Suprapubic skin (tissue), 4 donors: ENCODE results near the gene MYH16.

Experiments used
- CTCF ChIP-seq, 2 donors: fragments of 200-600 bp in 1 of 2; fragments of 450-650 bp in 1 of 2; sonication (generic) in 1 of 2; IDR thresholded peaks; one replicate each; pipeline ENCODE4 v1.5.1; 2016 to 2019; ENCODE audit warnings: antibody characterized with exemption in 2 of 2, mild to moderate bottlenecking in 1 of 2, moderate library complexity in 1 of 2
- POLR2A ChIP-seq, 2 donors: fragments of 450-650 bp; IDR thresholded peaks; one replicate each; pipeline ENCODE4 v1.6.1; 2017; ENCODE audit warnings: antibody characterized with exemption in 2 of 2, mild to moderate bottlenecking in 2 of 2, moderate library complexity in 2 of 2
- POLR2AphosphoS5 ChIP-seq, 3 donors: sonication (generic); formaldehyde crosslinking; IDR thresholded peaks; one replicate each; pipeline ENCODE4 v1.6.1; 2017; ENCODE audit warnings: antibody characterized with exemption in 3 of 3

DNA sequence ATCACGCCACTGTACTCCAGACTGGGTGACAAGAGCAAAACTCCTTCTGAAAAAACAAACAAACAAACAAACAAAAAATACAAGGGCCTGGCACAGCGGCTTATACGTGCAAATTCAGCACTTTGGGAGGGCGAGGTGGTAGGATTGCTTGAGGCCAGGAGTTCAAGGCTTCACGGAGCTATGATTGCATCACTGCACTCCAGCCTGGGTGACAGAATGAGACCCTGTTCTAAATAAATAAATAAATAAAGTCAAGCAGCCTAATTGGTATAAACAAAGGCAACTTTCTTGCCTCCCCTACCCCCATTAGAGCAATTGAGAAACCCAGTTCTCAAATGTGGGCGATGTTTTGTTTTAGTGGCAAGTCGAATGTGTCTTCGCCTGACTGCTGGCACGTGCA is 38.5 kb upstream of the MYH16 start:
- TF ChIP-seq CTCF (IDR thresholded peaks at IDR 0.05) (no peak), POLR2A (IDR thresholded peaks at IDR 0.05) (no peak), POLR2AphosphoS5 (IDR thresholded peaks at IDR 0.05) (no peak)
